Stimulated activated CD8-positive, alpha-beta memory T cell treated with anti-CD3 and anti-CD28 coated beads, Interleukin-12 subunit alpha, Interleukin-12 subunit beta, amount 100 ng/mL, for 1 hour (primary cell): ENCODE data around the gene CCSER2.

ENCODE experiments used
- DNase-seq: peaks from one replicate; pipeline ENCODE4 v3.0.0-alpha.2; 2020; ENCODE audit warnings: low read depth

The CCSER2 gene

GRCh38 chr10:84348860-84349259 is 20.5 kb downstream of the CCSER2 start:
- no peak for DNase-seq

GRCh38 chr10:84352251-84352842 is 24.0 kb downstream of the CCSER2 start:
- peak; percentile 50 for DNase-seq

GRCh38 chr10:84353052-84353803 is 24.8 kb downstream of the CCSER2 start:
- no peak for DNase-seq

GRCh38 chr10:84354623-84355022 is 26.2 kb downstream of the CCSER2 start:
- DNase-seq, result no peak

- no peak for DNase-seq
These were observed 26.7 kb downstream of the CCSER2 start for GRCh38 chr10:84355106-84355505.

- no peak for DNase-seq
These were observed 28.5 kb downstream of the CCSER2 start for GRCh38 chr10:84356928-84357327.

GRCh38 chr10:84358743-84359142 is 30.4 kb downstream of the CCSER2 start:
- DNase-seq, result no peak

- DNase-seq, result no peak
These were observed 32.4 kb downstream of the CCSER2 start for GRCh38 chr10:84360637-84361365.

- DNase-seq, result no peak
These were observed 37.0 kb downstream of the CCSER2 start for GRCh38 chr10:84365335-84365881.

GRCh38 chr10:84366041-84366440 is 37.7 kb downstream of the CCSER2 start:
- no peak for DNase-seq

- DNase-seq, result no peak
These were observed 38.9 kb downstream of the CCSER2 start for GRCh38 chr10:84367256-84367655.

GRCh38 chr10:84368828-84369227 is 40.4 kb downstream of the CCSER2 start:
- DNase-seq, result no peak

- DNase-seq, result no peak
These were observed 41.9 kb downstream of the CCSER2 start for GRCh38 chr10:84370283-84370682.

GRCh38 chr10:84371944-84372343 is 43.6 kb downstream of the CCSER2 start:
- no peak for DNase-seq

- no peak for DNase-seq
These were observed 44.6 kb downstream of the CCSER2 start for GRCh38 chr10:84373000-84373399.

GRCh38 chr10:84374455-84374854 is 46.1 kb downstream of the CCSER2 start:
- DNase-seq, result no peak

- DNase-seq, result peak; percentile 15
These were observed 46.6 kb downstream of the CCSER2 start for GRCh38 chr10:84375011-84375410.

- no peak for DNase-seq
These were observed 47.5 kb downstream of the CCSER2 start for GRCh38 chr10:84375881-84376280.

- DNase-seq, result no peak
These were observed 59.8 kb downstream of the CCSER2 start for GRCh38 chr10:84388148-84388547.

- no peak for DNase-seq
These were observed 62.0 kb downstream of the CCSER2 start for GRCh38 chr10:84390364-84390763.

GRCh38 chr10:84391326-84391725 is 62.9 kb downstream of the CCSER2 start:
- no peak for DNase-seq

GRCh38 chr10:84392181-84392580 is 63.8 kb downstream of the CCSER2 start:
- DNase-seq, result no peak

GRCh38 chr10:84395581-84395980 is 67.2 kb downstream of the CCSER2 start:
- DNase-seq, result no peak
